CD14-positive monocyte (primary cell): Measurements from ENCODE around the gene ZNF19. TPM values are rescaled to one million over a fixed set of nuclear protein-coding genes. Genes with fewer than 3 reads are reported as not detected.

Source experiments
- DNase-seq, 3 donors: peaks; one replicate each; pipeline ENCODE4 v3.0.0-alpha.2; 2011 to 2022
- H2AFZ ChIP-seq: 2 replicates; pipeline ENCODE4 v1.6.0; 2012; ENCODE audit warnings: mild to moderate bottlenecking, low read depth, low read length, inconsistent platforms; ENCODE audit not compliant: insufficient read depth, poor library complexity, severe bottlenecking
- H3K27ac ChIP-seq, 2 donors: 1 replicate in 1 of 2; 2 replicates in 1 of 2; pipeline ENCODE4 v1.5.1; 2012 to 2013; ENCODE audit warnings: low read length in 2 of 2, control low read depth in 1 of 2, inconsistent platforms in 1 of 2, low read depth in 1 of 2, mild to moderate bottlenecking in 1 of 2
- H3K27me3 ChIP-seq, 2 donors: one replicate each; pipeline versions ENCODE4 v1.6.0 to v1.6.1; 2011 to 2013; ENCODE audit warnings: low read length in 2 of 2; ENCODE audit not compliant: control insufficient read depth in 2 of 2, insufficient read depth in 2 of 2
- H3K36me3 ChIP-seq, 2 donors: replicated peaks in 1 of 2; 1 replicate in 1 of 2; 2 replicates in 1 of 2; pipeline versions ENCODE4 v1.5.1 to v1.6.1; 2012 to 2013; ENCODE audit warnings: low read length in 2 of 2, control low read depth in 1 of 2, inconsistent platforms in 1 of 2, mild to moderate bottlenecking in 1 of 2; ENCODE audit not compliant: insufficient read depth in 2 of 2, control insufficient read depth in 1 of 2
- H3K4me1 ChIP-seq, 2 donors: 1 replicate in 1 of 2; 2 replicates in 1 of 2; pipeline versions ENCODE4 v1.5.1 to v1.6.1; 2012 to 2013; ENCODE audit warnings: low read length in 2 of 2, control low read depth in 1 of 2, inconsistent platforms in 1 of 2, mild to moderate bottlenecking in 1 of 2, moderate library complexity in 1 of 2; ENCODE audit not compliant: insufficient read depth in 2 of 2, control insufficient read depth in 1 of 2
- H3K4me2 ChIP-seq: replicated peaks from 2 replicates; pipeline ENCODE3; 2012; ENCODE audit warnings: low read length, moderate library complexity, mild to moderate bottlenecking; ENCODE audit not compliant: poor library complexity, severe bottlenecking; ENCODE audit errors: extremely low read depth
- H3K4me3 ChIP-seq, 3 experiments: fragments of 200-600 bp in 1 of 3; sonication (generic) in 1 of 3; replicated peaks in 1 of 3; 1 replicate in 2 of 3; 2 replicates in 1 of 3; pipeline ENCODE4 v1.5.1; 2011 to 2013; ENCODE audit warnings: low read length in 3 of 3, mild to moderate bottlenecking in 3 of 3, control low read depth in 2 of 3, low read depth in 2 of 3, inconsistent platforms in 1 of 3, moderate library complexity in 1 of 3
- H3K79me2 ChIP-seq: 2 replicates; pipeline ENCODE4 v1.6.0; 2012; ENCODE audit warnings: mild to moderate bottlenecking, control low read depth, inconsistent platforms, low read length, moderate library complexity; ENCODE audit not compliant: insufficient read depth
- H3K9ac ChIP-seq: 2 replicates; pipeline ENCODE4 v1.6.0; 2017; ENCODE audit warnings: low read length, mild to moderate bottlenecking; ENCODE audit not compliant: insufficient read depth, poor library complexity, severe bottlenecking
- H3K9me3 ChIP-seq, 2 donors: replicated peaks in 1 of 2; 1 replicate in 1 of 2; 2 replicates in 1 of 2; pipeline versions ENCODE4 v1.5.1 to v1.6.1; 2012 to 2013; ENCODE audit warnings: low read length in 2 of 2, control low read depth in 1 of 2; ENCODE audit not compliant: control insufficient read depth in 1 of 2, insufficient read depth in 1 of 2
- H4K20me1 ChIP-seq: 2 replicates; pipeline ENCODE4 v1.6.0; 2012; ENCODE audit warnings: mild to moderate bottlenecking, low read length, control low read depth, moderate library complexity; ENCODE audit not compliant: insufficient read depth
- H3K27ac Mint-ChIP-seq, 7 donors: one replicate each; pipeline ENCODE4 v1.8.0; 2020; ENCODE audit warnings: mild to moderate bottlenecking in 7 of 7, mixed read lengths in 7 of 7, moderate library complexity in 6 of 7, inconsistent platforms in 2 of 7
- H3K27me3 Mint-ChIP-seq, 3 donors: one replicate each; pipeline ENCODE4 v1.8.0; 2021 to 2022; ENCODE audit warnings: low read depth in 3 of 3, mild to moderate bottlenecking in 3 of 3, mixed read lengths in 3 of 3, moderate library complexity in 3 of 3, inconsistent platforms in 1 of 3
- H3K36me3 Mint-ChIP-seq, 2 donors: one replicate each; pipeline ENCODE4 v1.8.0; 2020; ENCODE audit warnings: mixed read lengths in 2 of 2, inconsistent platforms in 1 of 2, mild to moderate bottlenecking in 1 of 2
- H3K4me1 Mint-ChIP-seq: one replicate; pipeline ENCODE4 v1.8.0; 2020; ENCODE audit warnings: mild to moderate bottlenecking, mixed read lengths
- H3K4me3 Mint-ChIP-seq, 2 donors: one replicate each; pipeline ENCODE4 v1.8.0; 2020; ENCODE audit warnings: mild to moderate bottlenecking in 2 of 2, mixed read lengths in 2 of 2, moderate library complexity in 1 of 2
- H3K9me3 Mint-ChIP-seq, 7 donors: one replicate each; pipeline ENCODE4 v1.8.0; 2020 to 2022; ENCODE audit warnings: mixed read lengths in 7 of 7, mild to moderate bottlenecking in 6 of 7, moderate library complexity in 6 of 7, inconsistent platforms in 2 of 7
- CTCF ChIP-seq: fragments of 200-600 bp; IDR thresholded peaks from one replicate; pipeline ENCODE4 v1.8.0; 2022; ENCODE audit warnings: antibody characterized with exemption, mild to moderate bottlenecking
- WGBS: methylation state at CpG from one replicate; pipeline ENCODE4 v1.1.5; 2013; ENCODE audit warnings: missing lambda C conversion rate; ENCODE audit not compliant: insufficient coverage; 5-methylcytosine and 5-hydroxymethylcytosine counted together
- intact Hi-C, 2 donors: fragments of 100-400 bp; cut with micrococcal nuclease; formaldehyde crosslinking; loops; one replicate each; pipeline versions ENCODE4 v1.15.0 to v1.15.1; 2023
- polyA plus RNA-seq, 3 donors: library from polyadenylated mRNA; depleted of rRNA in 1 of 3; unstranded in 2 of 3; stranded (reverse) in 1 of 3; fragments of 300-500 nt in 2 of 3; fragments of >200 nt in 1 of 3; fragmentation: Illumina TruSeq in 2 of 3; gene quantifications; 1 replicate in 2 of 3; 2 replicates in 1 of 3; pipeline ENCODE4 v1.2.3, GENCODE V29; 2012 to 2021

Gene ZNF19
- polyA plus RNA-seq, 3 donors = 0.41 to 0.80 TPM; not detected in 1

GRCh38 chr16:71460941-71461340 lies 28.2 kb downstream of the ZNF19 start:
- no peak for TF ChIP-seq CTCF

GRCh38 chr16:71460236-71460635 lies 28.9 kb downstream of the ZNF19 start:
- peaks cover 20% of the 10 kb centered on the region for H3K4me1 Mint-ChIP-seq
- no peak overlapping the region for H2AFZ ChIP-seq
- peaks cover 13 to 15% of the 10 kb centered on the region in 2 donors for H3K4me1 ChIP-seq
- peaks cover 12 to 19% of the 10 kb centered on the region in 2 donors for H3K36me3 Mint-ChIP-seq
- intact Hi-C loops = no loop called here
- peaks cover 0 to 11% (median 4%) of the 10 kb centered on the region in 7 donors for H3K9me3 Mint-ChIP-seq
- H3K27ac ChIP-seq = no peak overlapping the region
- no peak overlapping the region for H3K4me2 ChIP-seq
- H3K27me3 Mint-ChIP-seq = peaks cover 0 to 4% (median 0%) of the 10 kb centered on the region in 3 donors
- no peak overlapping the region for H3K4me3 ChIP-seq
- no peak overlapping the region for H3K4me3 Mint-ChIP-seq
- 100% methylated on average over 1 of the region's 4 CpGs for WGBS
- H3K9me3 ChIP-seq = peaks cover 4 to 6% of the 10 kb centered on the region in 2 donors
- H3K36me3 ChIP-seq = peaks cover 10 to 14% of the 10 kb centered on the region in 2 donors
- H3K9ac ChIP-seq = no peak overlapping the region
- no peak for TF ChIP-seq CTCF
- peaks cover 3% of the 10 kb centered on the region for H3K79me2 ChIP-seq
- H3K27me3 ChIP-seq = no peaks in the 10 kb centered on the region
- no peak overlapping the region for H3K27ac Mint-ChIP-seq
- DNase-seq = no peak
- H4K20me1 ChIP-seq = no peaks in the 10 kb centered on the region

More at GRCh38 chr16:71460941-71461340, 28.2 kb downstream of the ZNF19 start:
- Histone ChIP-seq H2AFZ (no peak overlapping the region), H3K79me2 (peaks cover 3% of the 10 kb centered on the region), H3K9ac (no peak overlapping the region), H3K4me3 (no peak overlapping the region), H4K20me1 (no peaks in the 10 kb centered on the region), H3K9me3 (peaks cover 3 to 4% of the 10 kb centered on the region in 2 donors), H3K36me3 (peaks cover 6 to 8% of the 10 kb centered on the region in 2 donors), H3K27me3 (no peaks in the 10 kb centered on the region), H3K4me1 (peaks cover 13 to 15% of the 10 kb centered on the region in 2 donors), H3K27ac (no peak overlapping the region), H3K4me2 (peak overlapping the region; percentile 88)
- DNase-seq = no peak
- Mint-ChIP-seq H3K36me3 (peaks cover 8 to 12% of the 10 kb centered on the region in 2 donors), H3K27ac (no peak overlapping the region), H3K27me3 (peaks cover 0 to 4% (median 0%) of the 10 kb centered on the region in 3 donors), H3K9me3 (peaks cover 0 to 11% (median 3%) of the 10 kb centered on the region in 7 donors), H3K4me3 (no peak overlapping the region), H3K4me1 (peaks cover 20% of the 10 kb centered on the region)
- intact Hi-C loops = no loop called here
- no CpG with 5 or more reads among the region's 1 CpG for WGBS
